HG03095 (cell line): ENCODE results near the gene SFMBT1.

Experiments used
- ATAC-seq: cut with Tn5 transposase; IDR thresholded peaks from one replicate; pipeline ENCODE4 v1.9.1; 2021; ENCODE audit warnings: moderate library complexity; ENCODE audit not compliant: unreplicated experiment

SFMBT1 gene

DNA sequence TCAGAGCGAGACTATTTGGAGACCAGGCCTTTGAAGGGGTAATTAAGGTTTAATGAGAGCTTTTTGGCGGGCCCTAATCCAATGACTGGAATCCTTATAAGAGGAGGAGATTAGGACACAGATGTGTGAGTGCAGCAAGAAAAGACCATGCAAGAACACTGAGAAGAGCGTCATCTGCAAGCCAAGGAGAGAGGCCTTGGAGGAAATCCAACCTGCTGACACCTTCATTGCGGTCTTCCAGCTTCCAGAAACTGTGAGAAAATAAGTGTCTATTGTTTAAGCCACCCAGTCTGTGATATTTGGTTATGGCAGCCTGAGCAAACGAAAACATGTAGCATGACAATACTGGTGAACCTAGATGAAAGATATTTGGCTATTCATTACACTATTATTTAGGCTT, 188.0 kb downstream of the SFMBT1 start:
- no peak for ATAC-seq

- no peak for ATAC-seq
Measured at GRCh38 chr3:52857133-52857532, 188.7 kb downstream of the SFMBT1 start.

DNA sequence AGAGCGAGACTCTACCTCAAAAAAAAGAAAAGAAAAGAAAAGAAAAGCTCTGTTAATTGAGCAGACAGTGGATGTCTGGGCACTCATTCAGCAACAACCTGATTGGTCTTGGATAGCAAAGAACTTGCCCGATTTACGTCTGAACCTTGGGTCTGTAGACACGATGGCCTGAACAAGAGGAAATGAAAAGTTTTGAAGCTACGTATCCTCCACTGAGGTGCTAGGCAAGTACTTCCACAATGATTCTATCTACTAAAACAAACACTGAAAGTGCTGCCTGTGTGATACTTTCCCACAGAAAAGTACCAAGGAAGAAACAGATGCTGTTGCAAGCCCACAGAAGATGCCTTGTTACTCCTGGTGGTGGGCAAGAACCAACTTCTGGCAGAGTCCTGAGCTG, 189.2 kb downstream of the SFMBT1 start:
- no peak for ATAC-seq

DNA sequence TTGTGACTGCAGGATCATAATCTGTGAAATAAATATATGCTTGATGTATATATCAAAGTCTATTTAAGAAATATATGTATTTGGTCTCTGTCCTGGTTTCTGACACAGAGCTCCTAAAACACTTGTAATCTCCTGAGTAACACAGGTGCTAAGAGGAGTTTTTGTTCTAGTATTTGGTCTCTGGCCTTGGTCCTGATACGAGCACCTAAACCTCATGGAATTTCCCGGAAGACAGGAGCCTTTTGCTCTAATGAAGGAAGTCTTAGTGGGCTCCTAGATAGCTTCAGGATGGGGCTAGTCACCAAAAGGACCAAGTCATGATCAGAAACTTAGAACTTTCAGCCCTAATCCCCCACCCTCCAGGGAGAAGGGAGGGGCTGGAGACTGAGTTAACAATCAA, 191.9 kb downstream of the SFMBT1 start:
- ATAC-seq, result no peak
